C4-2B (cell line): ENCODE measurements around the gene ZMPSTE24.

Experiments
- CTCF ChIP-seq: fragments of 450-650 bp; conservative IDR thresholded peaks from 2 replicates; pipeline ENCODE4 v1.5.1; 2017; ENCODE audit warnings: mild to moderate bottlenecking
- ZFX ChIP-seq: fragments of 450-650 bp; IDR thresholded peaks from 2 replicates; pipeline ENCODE4 v1.6.1; 2017

- TF ChIP-seq CTCF (no peak), ZFX (no peak)
Measured at GRCh38 chr1:40337443-40337842, 79.4 kb downstream of the ZMPSTE24 start.
